Measurements from ENCODE around the gene EPHB1. TPM values are rescaled to one million over a fixed set of nuclear protein-coding genes. Genes with fewer than 3 reads are reported as not detected.

The EPHB1 gene
- polyA plus RNA-seq, 3 donors: 0.06 to 0.55 TPM; not detected in 1

GRCh38 chr3:135097276-135097946 is 302.4 kb downstream of the EPHB1 start:
- H3K9ac ChIP-seq (ENCODE audit: insufficient read depth, low read length, poor library complexity, severe bottlenecking): no peak overlapping the region
- no peak overlapping the region for H2AFZ ChIP-seq (ENCODE audit: insufficient read depth, low read depth, low read length, poor library complexity, severe bottlenecking)
- no peaks in the 10 kb centered on the region for H4K20me1 ChIP-seq (ENCODE audit: insufficient read depth, low read length)
- H3K27me3 ChIP-seq (ENCODE audit: control insufficient read depth in 2 of 2, insufficient read depth in 2 of 2, low read length in 2 of 2): no peaks in the 10 kb centered on the region
- Mint-ChIP-seq H3K27me3 (ENCODE audit: low read depth in 3 of 3) (peaks cover 1 to 4% (median 2%) of the 10 kb centered on the region in 3 donors), H3K9me3 (peaks cover 0 to 2% (median 0%) of the 10 kb centered on the region in 7 donors), H3K4me1 (no peaks in the 10 kb centered on the region), H3K36me3 (no peaks in the 10 kb centered on the region), H3K4me3 (no peak overlapping the region), H3K27ac (no peak overlapping the region)
- intact Hi-C loops (cut with micrococcal nuclease): no loop called here
- no peak overlapping the region for H3K4me3 ChIP-seq (replicated peaks in 1 of 3; ENCODE audit: low read depth in 2 of 3, low read length in 3 of 3)
- no peaks in the 10 kb centered on the region for H3K4me1 ChIP-seq (ENCODE audit: control insufficient read depth in 1 of 2, insufficient read depth in 2 of 2, low read length in 2 of 2)
- no peaks in the 10 kb centered on the region for H3K9me3 ChIP-seq (replicated peaks in 1 of 2; ENCODE audit: control insufficient read depth in 1 of 2, insufficient read depth in 1 of 2, low read length in 2 of 2)
- H3K4me2 ChIP-seq (replicated peaks; ENCODE audit: extremely low read depth, low read length, poor library complexity, severe bottlenecking): no peak overlapping the region
- DNase-seq: no peak
- H3K36me3 ChIP-seq (replicated peaks in 1 of 2; ENCODE audit: control insufficient read depth in 1 of 2, insufficient read depth in 2 of 2, low read length in 2 of 2): no peaks in the 10 kb centered on the region
- TF ChIP-seq, protein P1, sequence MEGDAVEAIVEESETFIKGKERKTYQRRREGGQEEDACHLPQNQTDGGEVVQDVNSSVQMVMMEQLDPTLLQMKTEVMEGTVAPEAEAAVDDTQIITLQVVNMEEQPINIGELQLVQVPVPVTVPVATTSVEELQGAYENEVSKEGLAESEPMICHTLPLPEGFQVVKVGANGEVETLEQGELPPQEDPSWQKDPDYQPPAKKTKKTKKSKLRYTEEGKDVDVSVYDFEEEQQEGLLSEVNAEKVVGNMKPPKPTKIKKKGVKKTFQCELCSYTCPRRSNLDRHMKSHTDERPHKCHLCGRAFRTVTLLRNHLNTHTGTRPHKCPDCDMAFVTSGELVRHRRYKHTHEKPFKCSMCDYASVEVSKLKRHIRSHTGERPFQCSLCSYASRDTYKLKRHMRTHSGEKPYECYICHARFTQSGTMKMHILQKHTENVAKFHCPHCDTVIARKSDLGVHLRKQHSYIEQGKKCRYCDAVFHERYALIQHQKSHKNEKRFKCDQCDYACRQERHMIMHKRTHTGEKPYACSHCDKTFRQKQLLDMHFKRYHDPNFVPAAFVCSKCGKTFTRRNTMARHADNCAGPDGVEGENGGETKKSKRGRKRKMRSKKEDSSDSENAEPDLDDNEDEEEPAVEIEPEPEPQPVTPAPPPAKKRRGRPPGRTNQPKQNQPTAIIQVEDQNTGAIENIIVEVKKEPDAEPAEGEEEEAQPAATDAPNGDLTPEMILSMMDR (IDR thresholded peaks at IDR 0.05): no peak
- 84% methylated on average over 4 of the region's 5 CpGs for WGBS (ENCODE audit: insufficient coverage)
- no peak overlapping the region for H3K27ac ChIP-seq (ENCODE audit: low read depth in 1 of 2, low read length in 2 of 2)
- H3K79me2 ChIP-seq (ENCODE audit: insufficient read depth, low read length): no peaks in the 10 kb centered on the region

- no peak overlapping the region for H2AFZ ChIP-seq (ENCODE audit: insufficient read depth, low read depth, low read length, poor library complexity, severe bottlenecking)
- no peaks in the 10 kb centered on the region for H3K4me1 ChIP-seq (ENCODE audit: control insufficient read depth in 1 of 2, insufficient read depth in 2 of 2, low read length in 2 of 2)
- peaks cover 0 to 2% (median 1%) of the 10 kb centered on the region in 3 donors for H3K27me3 Mint-ChIP-seq (ENCODE audit: low read depth in 3 of 3)
- TF ChIP-seq, protein P1 (IDR thresholded peaks at IDR 0.05): no peak
- H3K9me3 Mint-ChIP-seq: no peaks in the 10 kb centered on the region
- H3K4me3 ChIP-seq (replicated peaks in 1 of 3; ENCODE audit: low read depth in 2 of 3, low read length in 3 of 3): no peak overlapping the region
- no peaks in the 10 kb centered on the region for H3K36me3 Mint-ChIP-seq
- H3K4me3 Mint-ChIP-seq: no peak overlapping the region
- intact Hi-C loops (cut with micrococcal nuclease): no loop called here
- no peak overlapping the region for H3K27ac Mint-ChIP-seq
- no peaks in the 10 kb centered on the region for H3K9me3 ChIP-seq (replicated peaks in 1 of 2; ENCODE audit: control insufficient read depth in 1 of 2, insufficient read depth in 1 of 2, low read length in 2 of 2)
- H3K4me1 Mint-ChIP-seq: no peaks in the 10 kb centered on the region
- no peak for DNase-seq
- H3K27me3 ChIP-seq (ENCODE audit: control insufficient read depth in 2 of 2, insufficient read depth in 2 of 2, low read length in 2 of 2): no peaks in the 10 kb centered on the region
- H3K79me2 ChIP-seq (ENCODE audit: insufficient read depth, low read length): no peaks in the 10 kb centered on the region
- 80% methylated on average over 1 of the region's 5 CpGs for WGBS (ENCODE audit: insufficient coverage)
- H3K36me3 ChIP-seq (replicated peaks in 1 of 2; ENCODE audit: control insufficient read depth in 1 of 2, insufficient read depth in 2 of 2, low read length in 2 of 2): no peaks in the 10 kb centered on the region
- no peak overlapping the region for H3K27ac ChIP-seq (ENCODE audit: low read depth in 1 of 2, low read length in 2 of 2)
- no peak overlapping the region for H3K9ac ChIP-seq (ENCODE audit: insufficient read depth, low read length, poor library complexity, severe bottlenecking)
- H3K4me2 ChIP-seq (replicated peaks; ENCODE audit: extremely low read depth, low read length, poor library complexity, severe bottlenecking): no peak overlapping the region
- H4K20me1 ChIP-seq (ENCODE audit: insufficient read depth, low read length): no peaks in the 10 kb centered on the region
Measured at GRCh38 chr3:135099734-135100355, 304.8 kb downstream of the EPHB1 start.
